GM18502 (cell line): ENCODE data around the gene NFE2L1.
"Not testable (repeated sequence)": the region's sequence is repeated elsewhere in the genome, so short reads cannot be mapped to it uniquely, and the experiment has no call there.

ENCODE experiments used
- ATAC-seq: cut with Tn5 transposase; IDR thresholded peaks from one replicate; pipeline ENCODE4 v1.9.1; 2021; ENCODE audit warnings: mild to moderate bottlenecking; ENCODE audit not compliant: unreplicated experiment, poor library complexity

NFE2L1 gene

GRCh38 chr17:48023400-48024148 is 24.6 kb upstream of the NFE2L1 start:
- no peak for ATAC-seq

GRCh38 chr17:48024149-48025039 is 23.8 kb upstream of the NFE2L1 start:
- peak; percentile 17 for ATAC-seq

- ATAC-seq: peak; percentile 81
These were observed 22.9 kb upstream of the NFE2L1 start for GRCh38 chr17:48025040-48025903.

GRCh38 chr17:48025904-48026501 is 22.2 kb upstream of the NFE2L1 start:
- no peak for ATAC-seq

GRCh38 chr17:48026502-48027321 is 21.4 kb upstream of the NFE2L1 start:
- no peak for ATAC-seq

- no peak for ATAC-seq
These were observed 20.7 kb upstream of the NFE2L1 start for GRCh38 chr17:48027322-48027981.

- ATAC-seq: no peak
These were observed 19.4 kb upstream of the NFE2L1 start for GRCh38 chr17:48028736-48029135.

GRCh38 chr17:48030531-48030930 is 17.6 kb upstream of the NFE2L1 start:
- no peak for ATAC-seq

GRCh38 chr17:48031966-48032365 is 16.2 kb upstream of the NFE2L1 start:
- ATAC-seq: no peak

GRCh38 chr17:48034734-48035133 is 13.4 kb upstream of the NFE2L1 start:
- not testable (repeated sequence) for ATAC-seq

- ATAC-seq: no peak
These were observed 11.5 kb upstream of the NFE2L1 start for GRCh38 chr17:48036693-48037035.

GRCh38 chr17:48037036-48037837 is 10.9 kb upstream of the NFE2L1 start, which contains the start of gene COPZ2:
Gene COPZ2, minus strand, starts transcription at chr17:48037797. Its CDS starts 20 bp downstream, at chr17:48037777.
- ATAC-seq: no peak

- ATAC-seq: no peak
These were observed 10.3 kb upstream of the NFE2L1 start for GRCh38 chr17:48037838-48038323.

- ATAC-seq: no peak
These were observed 9.5 kb upstream of the NFE2L1 start for GRCh38 chr17:48038687-48039086.

GRCh38 chr17:48043176-48043575 is 5.0 kb upstream of the NFE2L1 start:
- no peak for ATAC-seq

GRCh38 chr17:48044851-48045250 is 3.3 kb upstream of the NFE2L1 start:
- no peak for ATAC-seq

- no peak for ATAC-seq
These were observed 2.7 kb upstream of the NFE2L1 start for GRCh38 chr17:48045316-48046001.
